H1 (cell line): ENCODE measurements around the gene ISG15. TPM values are rescaled to one million over a fixed set of nuclear protein-coding genes. Genes with fewer than 3 reads are reported as not detected.

ENCODE experiments used
- CTCF ChIA-PET: fragments of 300-600 bp; sonication (Branson Sonifier 250); formaldehyde crosslinking; loops from one replicate; lab custom pipeline; 2021; ENCODE audit not compliant: partially characterized antibody; lab: Charles Lee
- POLR2A ChIA-PET: fragments of 300-600 bp; sonication (Branson Sonifier 250); formaldehyde crosslinking; loops from one replicate; lab custom pipeline; 2021; ENCODE audit warnings: inconsistent platforms; ENCODE audit not compliant: partially characterized antibody; lab: Charles Lee
- DNase-seq, 2 experiments: peaks; one replicate each; pipeline versions ENCODE4 v3.0.0 to v3.0.0-alpha.2; 2010 to 2022; ENCODE audit warnings: low spot score in 2 of 2, low read depth in 1 of 2, mixed read lengths in 1 of 2
- FAIRE-seq: peaks from 2 replicates; lab custom pipeline; 2011; peaks lifted over from hg19 to GRCh38; lab: Jason Lieb, UNC
- H2AFZ ChIP-seq: 2 replicates; pipeline ENCODE4 v1.8.1; 2012; ENCODE audit warnings: low read length, inconsistent platforms
- H2AK5ac ChIP-seq: 2 replicates; pipeline ENCODE4 v1.6.1; 2013; ENCODE audit warnings: low read depth, low read length
- H2BK120ac ChIP-seq: replicated peaks from 2 replicates; pipeline ENCODE3; 2013; ENCODE audit warnings: low read depth, low read length, inconsistent platforms
- H2BK12ac ChIP-seq: 2 replicates; pipeline ENCODE4 v1.6.1; 2013; ENCODE audit warnings: low read depth, low read length
- H2BK15ac ChIP-seq: 2 replicates; pipeline ENCODE4 v1.6.1; 2013; ENCODE audit warnings: low read length
- H2BK20ac ChIP-seq: 2 replicates; pipeline ENCODE4 v1.6.1; 2013; ENCODE audit warnings: low read length
- H2BK5ac ChIP-seq: 2 replicates; pipeline ENCODE4 v1.6.1; 2013; ENCODE audit warnings: low read depth, low read length
- H3K14ac ChIP-seq: 2 replicates; pipeline ENCODE4 v1.6.1; 2013; ENCODE audit warnings: inconsistent platforms; ENCODE audit not compliant: insufficient read length
- H3K18ac ChIP-seq: 2 replicates; pipeline ENCODE4 v1.6.1; 2013; ENCODE audit warnings: low read length; ENCODE audit errors: extremely low read depth
- H3K23ac ChIP-seq: 2 replicates; pipeline ENCODE4 v1.6.1; 2013; ENCODE audit warnings: inconsistent platforms; ENCODE audit not compliant: insufficient read length
- H3K23me2 ChIP-seq: 2 replicates; pipeline ENCODE4 v1.6.1; 2013; ENCODE audit warnings: low read depth, low read length
- H3K27ac ChIP-seq: 2 replicates; pipeline ENCODE4 v1.6.1; 2011; ENCODE audit warnings: low read depth, low read length, inconsistent platforms
- H3K27me3 ChIP-seq, 4 experiments: replicated peaks in 1 of 4; 1 replicate in 1 of 4; 2 replicates in 3 of 4; pipeline versions ENCODE4 v1.6.1 to v1.8.1; 2011 to 2013; ENCODE audit warnings: low read length in 3 of 4, mild to moderate bottlenecking in 3 of 4, inconsistent platforms in 2 of 4, mixed read lengths in 2 of 4, moderate library complexity in 1 of 4; ENCODE audit not compliant: control insufficient read depth in 3 of 4, insufficient read depth in 3 of 4; ENCODE audit errors: extremely low read depth in 1 of 4
- H3K36me3 ChIP-seq, 4 experiments: 2 replicates each; pipeline versions ENCODE4 v1.6.1 to v1.8.1; 2011 to 2013; ENCODE audit warnings: mild to moderate bottlenecking in 4 of 4, low read length in 3 of 4, moderate library complexity in 2 of 4, control low read depth in 1 of 4, inconsistent platforms in 1 of 4; ENCODE audit not compliant: insufficient read depth in 4 of 4, control insufficient read depth in 2 of 4
- H3K4ac ChIP-seq: replicated peaks from 2 replicates; pipeline ENCODE3; 2013; ENCODE audit warnings: low read length, low read depth, mixed read lengths, inconsistent platforms; ENCODE audit not compliant: insufficient read length
- H3K4me1 ChIP-seq, 4 experiments: replicated peaks in 1 of 4; 1 replicate in 1 of 4; 2 replicates in 3 of 4; pipeline versions ENCODE4 v1.6.1 to v1.8.1; 2011 to 2013; ENCODE audit warnings: low read length in 3 of 4, inconsistent platforms in 2 of 4, mixed read lengths in 1 of 4; ENCODE audit not compliant: insufficient read depth in 4 of 4, control insufficient read depth in 3 of 4
- H3K4me2 ChIP-seq, 2 experiments: 2 replicates each; pipeline versions ENCODE4 v1.6.1 to v1.8.1; 2011 to 2013; ENCODE audit warnings: low read depth in 2 of 2, low read length in 2 of 2, control low read depth in 1 of 2, inconsistent platforms in 1 of 2, mild to moderate bottlenecking in 1 of 2; ENCODE audit not compliant: insufficient read depth in 1 of 2
- H3K4me3 ChIP-seq, 4 experiments: fragments of 200-600, 300-600 bp in 1 of 4; sonication (generic), shearing (Covaris generic), sonication (Bioruptor Twin) in 1 of 4; 2 replicates each; pipeline versions ENCODE4 v1.5.1 to v1.8.1; 2011 to 2016; ENCODE audit warnings: low read length in 4 of 4, low read depth in 3 of 4, control low read depth in 2 of 4, inconsistent platforms in 2 of 4, mild to moderate bottlenecking in 2 of 4, mixed read lengths in 1 of 4, moderate library complexity in 1 of 4; ENCODE audit not compliant: insufficient read depth in 2 of 4; ENCODE audit errors: extremely low read depth in 1 of 4
- H3K56ac ChIP-seq: replicated peaks from 2 replicates; pipeline ENCODE3; 2013; ENCODE audit warnings: low read depth, mild to moderate bottlenecking, mixed read lengths, low read length, inconsistent platforms; ENCODE audit not compliant: insufficient read length
- H3K79me1 ChIP-seq: 2 replicates; pipeline ENCODE4 v1.6.1; 2013; ENCODE audit warnings: low read depth, low read length, control low read depth
- H3K79me2 ChIP-seq, 2 experiments: 2 replicates each; pipeline versions ENCODE4 v1.6.1 to v1.8.1; 2012 to 2013; ENCODE audit warnings: low read length in 2 of 2, mild to moderate bottlenecking in 2 of 2, inconsistent platforms in 1 of 2; ENCODE audit not compliant: insufficient read depth in 2 of 2, control insufficient read depth in 1 of 2
- H3K9ac ChIP-seq, 4 experiments: replicated peaks in 1 of 4; 1 replicate in 1 of 4; 2 replicates in 3 of 4; pipeline versions ENCODE4 v1.6.1 to v1.8.1; 2011 to 2013; ENCODE audit warnings: low read depth in 3 of 4, low read length in 3 of 4, control low read depth in 2 of 4, mild to moderate bottlenecking in 2 of 4, moderate library complexity in 2 of 4, inconsistent platforms in 1 of 4; ENCODE audit errors: extremely low read depth in 1 of 4
- H3K9me3 ChIP-seq, 2 experiments: 2 replicates each; pipeline versions ENCODE4 v1.6.1 to v1.8.1; 2012 to 2013; ENCODE audit warnings: mild to moderate bottlenecking in 2 of 2, moderate library complexity in 2 of 2, control low read depth in 1 of 2, inconsistent platforms in 1 of 2, low read depth in 1 of 2, low read length in 1 of 2, mixed read lengths in 1 of 2; ENCODE audit not compliant: insufficient read depth in 2 of 2
- H4K20me1 ChIP-seq, 2 experiments: replicated peaks in 1 of 2; 2 replicates each; pipeline versions ENCODE3 to v1.8.1; 2011 to 2013; ENCODE audit warnings: inconsistent platforms in 2 of 2, low read length in 2 of 2, mild to moderate bottlenecking in 1 of 2; ENCODE audit not compliant: insufficient read depth in 2 of 2, control insufficient read depth in 1 of 2
- H4K5ac ChIP-seq: 2 replicates; pipeline ENCODE4 v1.6.1; 2013; ENCODE audit warnings: low read length, low read depth, mixed read lengths, inconsistent platforms; ENCODE audit not compliant: insufficient read length
- H4K8ac ChIP-seq: 2 replicates; pipeline ENCODE4 v1.8.0; 2013; ENCODE audit warnings: mild to moderate bottlenecking, moderate library complexity, low read length, inconsistent platforms; ENCODE audit not compliant: insufficient read depth; ENCODE audit errors: extremely low read depth
- H4K91ac ChIP-seq: replicated peaks from 2 replicates; pipeline ENCODE3; 2013; ENCODE audit warnings: low read length, mixed read lengths, inconsistent platforms; ENCODE audit not compliant: insufficient read length
- BRCA1 ChIP-seq: IDR thresholded peaks from 2 replicates; pipeline ENCODE4 v1.6.1; 2012; ENCODE audit warnings: low read depth, low read length, improper control_type of control experiment
- EZH2 ChIP-seq: fragments of 200-600 bp; sonication (generic); IDR thresholded peaks from 2 replicates; pipeline ENCODE4 v1.7.1; 2012; ENCODE audit warnings: low read depth, mild to moderate bottlenecking, moderate library complexity, low read length, inconsistent platforms; ENCODE audit not compliant: severe bottlenecking
- HDAC2 ChIP-seq, 2 experiments: fragments of 300-600 bp in 1 of 2; sonication (generic) in 1 of 2; IDR thresholded peaks; 2 replicates each; pipeline ENCODE4 v1.6.1; 2011 to 2012; ENCODE audit warnings: low read depth in 2 of 2, low read length in 2 of 2, mild to moderate bottlenecking in 2 of 2, moderate library complexity in 2 of 2, borderline replicate concordance in 1 of 2, inconsistent platforms in 1 of 2
- PHF8 ChIP-seq: fragments of 200-600 bp; sonication (generic); conservative IDR thresholded peaks from 2 replicates; pipeline ENCODE4 v1.7.1; 2012; ENCODE audit warnings: low read depth, mild to moderate bottlenecking, inconsistent platforms, low read length, moderate library complexity
- POLR2AphosphoS5 ChIP-seq: IDR thresholded peaks from 2 replicates; pipeline ENCODE4 v1.6.1; 2011; ENCODE audit warnings: low read depth, low read length
- SIRT6 ChIP-seq: IDR thresholded peaks from one replicate; pipeline ENCODE4 v1.7.1; 2012; ENCODE audit warnings: low read length, inconsistent platforms
- SRF ChIP-seq: IDR thresholded peaks from 2 replicates; pipeline ENCODE4 v1.6.1; 2011; ENCODE audit warnings: mild to moderate bottlenecking, low read depth, low read length, moderate library complexity
- SUZ12 ChIP-seq: fragments of 200-600 bp; sonication (generic); IDR thresholded peaks from 2 replicates; pipeline ENCODE4 v1.6.1; 2012; ENCODE audit warnings: mild to moderate bottlenecking, inconsistent platforms, low read length, moderate library complexity, mixed read lengths
- YY1 ChIP-seq: IDR thresholded peaks from 2 replicates; pipeline ENCODE4 v1.6.1; 2011; ENCODE audit warnings: low read depth, mild to moderate bottlenecking, low read length
- WGBS, 2 experiments: shearing (Covaris generic) in 1 of 2; methylation state at CpG; one replicate each; pipeline versions ENCODE4 v1.1.6 to v1.1.7; 2013 to 2015; ENCODE audit warnings: low lambda C conversion rate in 2 of 2, mixed read lengths in 2 of 2, inconsistent platforms in 1 of 2, low coverage in 1 of 2, missing lambda C conversion rate in 1 of 2; ENCODE audit not compliant: insufficient replicate concordance in 2 of 2, insufficient coverage in 1 of 2, insufficient read length in 1 of 2; ENCODE audit errors: extremely low coverage in 1 of 2, missing lambda C conversion rate in 1 of 2; 5-methylcytosine and 5-hydroxymethylcytosine counted together
- polyA plus RNA-seq, 7 experiments: library from polyadenylated mRNA; depleted of rRNA in 3 of 7; stranded (reverse) in 5 of 7; unstranded in 2 of 7; fragments of >200 nt in 5 of 7; fragments of 200-250 nt in 2 of 7; gene quantifications; 1 replicate in 5 of 7; 2 replicates in 1 of 7; 4 replicates in 1 of 7; pipeline versions ENCODE4 v1.2.1 to v1.2.3, GENCODE V29; 2011 to 2013; ENCODE audit warnings: missing spikeins in 2 of 7, mixed read lengths in 2 of 7
- total RNA-seq: library from RNA; stranded (reverse); fragmentation: NEBNext Ultra II Directional; extraction: Animal tissue kit (Norgen Biotek cat#: 25700); gene quantifications from 2 replicates; pipeline ENCODE4 v1.2.1, GENCODE V29; 2021

Gene ISG15
- total and polyA plus RNA-seq, 2 of the 8 experiments (the other 6 are each of a cell fraction or from before 2014, with no cell fraction given) = 29.3 to 121 TPM

- Histone ChIP-seq H3K23me2 (peaks cover 13% of the 10 kb centered on the region; the same call in 1 of the 2 replicates), H3K4me2 (peak within 1 kb of the TSS; percentile 56 to 71), H2BK12ac (peak within 1 kb of the TSS; percentile 92), H4K20me1 (peaks cover 0 to 8% of the 10 kb centered on the region in 2 experiments), H3K4me1 (peaks cover 0 to 31% (median 15%) of the 10 kb centered on the region in 4 experiments; a peak in 6 of 7 replicates), H3K27me3 (peaks cover 47 to 89% (median 73%) of the 10 kb centered on the region in 4 experiments), H3K36me3 (peaks cover 0 to 18% (median 0%) of the 10 kb centered on the region in 4 experiments; a peak in 1 of 8 replicates), H3K9ac (peak within 1 kb of the TSS in 2 of 4 experiments; percentile 47 to 67; a peak in 2 of 7 replicates), H2BK5ac (peak within 1 kb of the TSS; percentile 52), H3K56ac (no peak within 1 kb of the TSS), H3K79me1 (no peaks in the 10 kb centered on the region), H3K4ac (no peak within 1 kb of the TSS), H3K23ac (no peak within 1 kb of the TSS), H3K18ac (peak within 1 kb of the TSS; percentile 60), H2BK120ac (peak within 1 kb of the TSS; percentile 43), H3K4me3 (peak within 1 kb of the TSS; percentile 34 to 77 (median 48)), H2BK20ac (0 out of 2 replicates have a peak within 1 kb of the TSS, but pooled peaks have one; percentile 80), H3K14ac (no peak within 1 kb of the TSS), H2BK15ac (peak within 1 kb of the TSS; percentile 16; the same call in 1 of the 2 replicates), H2AFZ (no peak within 1 kb of the TSS), H4K91ac (peak within 1 kb of the TSS; percentile 65), H3K79me2 (no peaks in the 10 kb centered on the region), H2AK5ac (no peak within 1 kb of the TSS; the same call in 1 of the 2 replicates), H4K8ac (peak within 1 kb of the TSS; percentile 95), H3K9me3 (no peaks in the 10 kb centered on the region; a peak in 1 of 4 replicates), H4K5ac (peak within 1 kb of the TSS; percentile 78), H3K27ac (no peak within 1 kb of the TSS)
- CTCF ChIA-PET = interaction anchor here (0.7 to 4.7 kb wide), 4 partner anchors 10 to 24 kb away, joined by 3 to 60 read pairs (median 22); partner anchors contain the start of genes ISG15 and PERM1
- peak in 1 of 2 experiments; percentile 93 for DNase-seq
- 1% methylated on average over 40 of the region's 95 CpGs; no CpG with 5 or more reads in 1 of the 2 experiments for WGBS, 2 experiments
- POLR2A ChIA-PET = interaction anchor here (1.0 to 2.2 kb wide), 8 partner anchors 14 to 34 kb away, joined by 4 to 6 read pairs (median 4); no protein-coding TSS in a partner anchor
- no peak for FAIRE-seq
- TF ChIP-seq POLR2AphosphoS5 = no peak
- TF ChIP-seq HDAC2 (IDR thresholded peaks at IDR 0.05; ENCODE audit: borderline replicate concordance in 1 of 2, low read depth in 2 of 2, low read length in 2 of 2) = 0 out of 4 replicates have a peak, but pooled peaks of 1 of the 2 experiments have one; percentile 8
- TF ChIP-seq SIRT6 = no peak
- TF ChIP-seq SRF = no peak
- no peak for TF ChIP-seq BRCA1
- TF ChIP-seq YY1 = no peak
- 0 out of 2 replicates have a peak, but pooled peaks have one; percentile 18 for TF ChIP-seq PHF8
- peak; percentile 68 for TF ChIP-seq EZH2
- TF ChIP-seq SUZ12 = peak; percentile 51
These were observed 13.5 kb upstream of the ISG15 start, which contains the start of gene HES4 for GRCh38 chr1:999725-1000356. TSS of gene HES4 (minus strand) at chr1:1000097. CDS start at chr1:999973, 124 bp downstream.
